HFFc6 (cell line): ENCODE results near the gene OLFM2. TPM values are rescaled to one million over a fixed set of nuclear protein-coding genes. Genes with fewer than 3 reads are reported as not detected.

Experiments used
- DNase-seq: peaks from one replicate; pipeline ENCODE4 v3.0.0-alpha.2; 2018
- H3K27ac Mint-ChIP-seq: 2 replicates; pipeline ENCODE4 v1.8.0; 2020; ENCODE audit warnings: mild to moderate bottlenecking, mixed read lengths
- H3K27me3 Mint-ChIP-seq: 2 replicates; pipeline ENCODE4 v1.8.0; 2021; ENCODE audit warnings: mild to moderate bottlenecking, moderate library complexity, mixed read lengths; ENCODE audit not compliant: insufficient read depth
- H3K36me3 Mint-ChIP-seq: 2 replicates; pipeline ENCODE4 v1.8.0; 2021; ENCODE audit warnings: low read depth, mixed read lengths
- H3K4me1 Mint-ChIP-seq: 2 replicates; pipeline ENCODE4 v1.8.0; 2020; ENCODE audit warnings: low read depth, mixed read lengths
- H3K4me3 Mint-ChIP-seq: 2 replicates; pipeline ENCODE4 v1.8.0; 2020; ENCODE audit warnings: mild to moderate bottlenecking, moderate library complexity, mixed read lengths
- H3K9me3 Mint-ChIP-seq: 2 replicates; pipeline ENCODE4 v1.8.0; 2020; ENCODE audit warnings: mild to moderate bottlenecking, mixed read lengths
- CTCF ChIP-seq: fragments of 200-600 bp; sonication (generic); IDR thresholded peaks from 2 replicates; pipeline ENCODE4 v1.5.0; 2021; ENCODE audit warnings: antibody characterized with exemption, mild to moderate bottlenecking
- total RNA-seq, 6 experiments: library from RNA; stranded (reverse); fragmentation: NEBNext Ultra II Directional; extraction: Animal tissue kit (Norgen Biotek cat#: 25700); gene quantifications; 2 replicates in 1 of 6; 3 replicates in 5 of 6; pipeline ENCODE4 v1.2.3, GENCODE V29; 2021

Gene OLFM2
- total RNA-seq, 6 experiments from 2014 or later: 1.9 to 7.0 (median 6.3) TPM

GRCh38 chr19:9808855-9809824, 127.2 kb downstream of the OLFM2 start:
- DNase-seq: no peak
- no peaks in the 10 kb centered on the region for H3K9me3 Mint-ChIP-seq
- H3K4me3 Mint-ChIP-seq: no peak overlapping the region
- no peaks in the 10 kb centered on the region; the same call in 1 of the 2 replicates for H3K27me3 Mint-ChIP-seq
- no peaks in the 10 kb centered on the region for H3K4me1 Mint-ChIP-seq
- no peak overlapping the region for H3K27ac Mint-ChIP-seq
- no peak for TF ChIP-seq CTCF
- H3K36me3 Mint-ChIP-seq: peaks cover 10% of the 10 kb centered on the region

- no peaks in the 10 kb centered on the region for H3K27me3 Mint-ChIP-seq
- H3K9me3 Mint-ChIP-seq: no peaks in the 10 kb centered on the region
- no peak overlapping the region for H3K27ac Mint-ChIP-seq
- H3K36me3 Mint-ChIP-seq: peaks cover 12% of the 10 kb centered on the region
- H3K4me3 Mint-ChIP-seq: no peak overlapping the region
- DNase-seq: no peak
- no peaks in the 10 kb centered on the region for H3K4me1 Mint-ChIP-seq
- TF ChIP-seq CTCF: no peak
Observed at GRCh38 chr19:9806803-9807202, 129.5 kb downstream of the OLFM2 start.

Other genes with a start within 250 kb of the OLFM2 start
- gene ZNF846, start 167.8 kb downstream of the OLFM2 start, total RNA-seq: 1 to 10 TPM; 3.9 to 6.2 (median 4.9) TPM
- 10 to 100 TPM; 25.2 to 29.0 (median 27.2) TPM for gene FBXL12, start 117.4 kb downstream of the OLFM2 start, total RNA-seq
- gene UBL5, start 108.6 kb downstream of the OLFM2 start, total RNA-seq: 100 to 1,000 TPM; 365 to 483 (median 418) TPM
- gene PIN1, start 101.2 kb downstream of the OLFM2 start, total RNA-seq: 100 to 1,000 TPM; 113 to 153 (median 120) TPM
- gene COL5A3, start 74.0 kb upstream of the OLFM2 start, total RNA-seq: 1 to 10 TPM; 1.3 to 3.7 (median 1.4) TPM
- not detected for gene RDH8, start 77.0 kb upstream of the OLFM2 start, total RNA-seq
- 10 to 100 TPM; 16.9 to 26.2 (median 21.1) TPM for gene SHFL, start 149.8 kb upstream of the OLFM2 start, total RNA-seq
- under 1 TPM in 2 of 6 experiments, not detected in 4; 0.09 to 0.15 TPM for gene ANGPTL6, start 166.2 kb upstream of the OLFM2 start, total RNA-seq
- 10 to 100 TPM; 36.4 to 42.2 (median 41.0) TPM for gene PPAN, start 169.8 kb upstream of the OLFM2 start, total RNA-seq
- 1 to 10 TPM; 4.5 to 9.9 (median 5.4) TPM for gene P2RY11, start 175.2 kb upstream of the OLFM2 start, total RNA-seq
- 100 to 1,000 TPM; 261 to 303 (median 279) TPM for gene EIF3G, start 183.4 kb upstream of the OLFM2 start, total RNA-seq